ENCODE results near the gene PHC2.

PHC2 gene

DNA sequence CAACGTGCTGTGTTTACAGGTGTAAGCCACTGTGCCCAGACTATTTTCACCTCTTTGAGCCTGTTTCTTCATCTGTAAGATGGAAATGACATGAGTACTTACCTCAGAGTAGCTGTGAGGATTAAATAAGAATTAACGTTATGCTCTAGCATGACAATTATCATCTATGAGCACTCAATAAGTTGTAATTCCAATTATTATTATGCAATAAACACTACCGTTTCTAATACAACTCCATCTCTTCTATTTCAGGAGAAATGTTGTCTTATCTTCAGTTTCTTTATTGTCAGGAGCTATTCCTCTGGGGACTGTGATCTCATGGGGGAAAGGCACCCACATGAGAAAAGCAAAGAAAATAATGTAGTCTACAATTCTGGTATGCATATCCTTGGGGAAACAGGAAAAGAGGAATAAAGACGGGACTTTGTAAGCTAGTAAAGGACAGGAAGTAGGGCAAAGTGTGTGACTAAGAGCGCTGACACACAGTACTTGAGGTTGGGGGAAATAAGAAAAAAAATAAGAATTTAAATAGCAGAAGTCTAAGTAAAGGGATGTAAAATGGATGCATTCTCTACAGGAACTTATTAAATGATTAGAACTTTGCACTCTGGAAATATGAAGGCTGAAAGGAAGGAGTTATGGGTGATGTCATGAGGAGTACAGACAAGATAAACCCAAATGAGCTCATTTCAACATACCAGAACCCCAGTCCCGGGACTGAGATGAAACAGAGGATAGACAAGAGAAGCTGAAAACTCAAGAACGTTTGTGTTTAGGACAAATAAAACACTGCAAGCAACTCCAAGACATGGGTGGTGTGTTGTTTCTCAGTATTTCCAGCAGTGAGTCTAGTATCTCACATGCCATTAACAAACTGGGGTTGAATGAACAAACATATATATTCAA lies 9.8 kb downstream of the PHC2 start:
- DNase-seq, result no peak

DNA sequence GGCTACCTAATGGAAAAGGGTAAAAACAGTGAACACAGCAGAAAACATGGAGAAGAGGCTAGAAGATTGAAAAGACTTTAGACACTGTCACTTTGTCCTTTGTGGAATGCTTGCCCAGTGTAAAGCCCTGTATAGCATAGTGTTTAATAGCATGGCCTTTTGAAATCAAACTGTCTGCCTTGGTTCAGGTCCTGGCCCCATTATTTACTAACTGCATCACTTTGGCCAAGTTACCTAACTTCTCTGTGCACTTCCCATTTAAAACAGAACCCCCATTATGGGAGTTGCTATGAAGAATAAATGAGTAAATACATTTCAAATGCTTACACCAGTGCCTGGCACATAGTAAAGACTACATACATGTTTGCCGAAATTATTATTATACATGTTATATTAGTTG lies 12.1 kb downstream of the PHC2 start:
- DNase-seq, result no peak

DNA sequence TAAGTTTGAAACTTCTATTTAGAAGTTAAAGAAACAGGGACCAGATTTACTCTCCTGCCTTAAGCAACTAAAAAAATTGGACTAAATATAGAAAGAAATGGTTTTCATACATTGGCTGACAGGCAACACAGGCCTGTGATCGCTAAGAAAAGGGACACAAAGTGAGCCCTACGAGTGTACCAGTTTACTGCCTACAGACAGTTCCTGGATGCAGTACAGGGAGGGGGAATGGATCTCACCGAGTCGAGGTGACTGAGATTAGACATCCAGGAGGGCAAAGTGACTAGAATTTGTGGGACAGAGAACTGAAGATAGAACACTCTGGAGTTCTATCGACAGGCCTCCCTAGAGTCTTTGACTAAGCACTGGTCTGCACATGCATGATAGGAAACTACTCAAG lies 16.0 kb downstream of the PHC2 start:
- no peak for DNase-seq

GRCh38 chr1:33410091-33410701 lies 20.7 kb downstream of the PHC2 start:
- DNase-seq, result no peak

GRCh38 chr1:33408093-33408436 lies 22.8 kb downstream of the PHC2 start:
- DNase-seq, result no peak

- no peak for DNase-seq
These were observed 23.4 kb downstream of the PHC2 start for GRCh38 chr1:33407352-33408092.

GRCh38 chr1:33402206-33402605 lies 28.7 kb downstream of the PHC2 start:
- no peak for DNase-seq

DNA sequence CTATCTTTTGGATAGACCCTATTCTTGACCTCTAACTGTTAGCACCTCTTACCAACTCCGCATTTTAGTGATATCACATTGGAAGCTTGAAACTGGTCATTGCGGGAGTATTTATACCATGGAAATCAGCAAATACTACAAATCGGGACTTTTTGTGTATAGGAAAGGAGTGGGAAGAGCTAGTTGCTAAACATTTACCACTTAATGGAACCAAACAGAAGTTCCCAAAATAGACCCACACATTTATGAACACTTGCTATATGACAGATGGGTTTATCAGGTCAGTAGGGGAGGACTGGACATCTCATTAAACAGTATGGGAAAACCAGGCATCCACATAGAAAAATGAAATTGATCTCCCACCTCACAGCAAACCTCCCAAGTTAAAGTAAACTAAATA lies 29.4 kb downstream of the PHC2 start:
- no peak for DNase-seq

DNA sequence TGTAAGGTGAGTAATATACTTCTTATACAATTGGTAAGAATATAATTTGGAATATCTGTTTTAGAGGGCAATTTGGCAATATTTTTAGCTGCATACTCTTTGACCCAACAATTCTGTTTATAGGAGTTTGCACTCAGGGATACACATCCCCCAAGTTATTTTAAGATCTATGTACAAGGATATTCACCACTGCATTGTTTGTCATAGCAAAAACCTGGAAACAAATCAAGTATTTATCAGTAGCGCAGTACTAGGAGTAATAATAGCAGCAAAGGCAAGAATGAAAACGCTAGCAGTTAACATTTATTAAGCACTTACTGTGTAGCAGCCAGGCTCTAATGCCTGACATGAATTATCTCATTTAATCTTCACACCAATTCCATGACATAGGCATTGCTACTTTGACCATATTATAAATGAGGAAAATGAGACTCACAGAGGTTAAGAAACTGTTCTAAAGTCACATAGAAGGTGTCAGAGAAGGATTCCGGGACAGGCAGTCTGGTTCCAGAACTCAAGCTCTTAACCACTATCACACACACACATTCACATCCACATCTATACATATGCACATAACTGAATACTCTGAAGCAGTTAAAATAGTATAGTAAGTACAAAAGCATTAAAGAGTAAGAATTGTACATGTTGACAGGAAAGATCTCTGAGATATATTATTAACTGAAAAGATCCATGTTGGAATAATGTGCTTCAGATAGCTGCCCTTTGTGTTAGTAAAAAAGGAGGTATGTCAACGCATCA lies 30.6 kb downstream of the PHC2 start:
- no peak for DNase-seq

- no peak for DNase-seq
These were observed 31.5 kb downstream of the PHC2 start for GRCh38 chr1:33399375-33399774.

GRCh38 chr1:33397994-33398393 lies 32.9 kb downstream of the PHC2 start:
- DNase-seq, result no peak

- no peak for DNase-seq
These were observed 33.8 kb downstream of the PHC2 start for GRCh38 chr1:33397125-33397506.

- no peak for DNase-seq
These were observed 34.4 kb downstream of the PHC2 start for GRCh38 chr1:33396188-33397124.

GRCh38 chr1:33394770-33395169 lies 36.1 kb downstream of the PHC2 start:
- DNase-seq, result no peak

DNA sequence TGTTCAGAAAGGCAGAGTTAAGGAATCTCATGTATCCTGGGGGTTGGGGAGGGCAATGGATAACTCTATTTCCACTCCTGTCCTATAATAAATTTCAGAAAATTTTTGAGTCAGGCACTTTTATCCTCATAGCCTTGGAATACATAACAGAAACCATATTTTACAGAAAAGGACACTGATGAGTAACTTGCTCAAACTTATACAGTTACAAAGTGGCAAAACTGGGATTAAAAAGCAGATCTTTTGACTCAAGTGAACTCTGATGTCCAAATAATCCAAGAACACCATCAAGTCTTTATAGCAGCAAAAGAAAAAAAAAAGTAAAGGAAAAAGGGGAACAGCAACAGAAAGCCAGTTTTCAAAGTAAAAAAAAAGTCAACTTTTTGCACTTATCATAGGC lies 36.9 kb downstream of the PHC2 start:
- DNase-seq, result no peak

GRCh38 chr1:33393524-33393923 lies 37.4 kb downstream of the PHC2 start:
- no peak for DNase-seq

DNA sequence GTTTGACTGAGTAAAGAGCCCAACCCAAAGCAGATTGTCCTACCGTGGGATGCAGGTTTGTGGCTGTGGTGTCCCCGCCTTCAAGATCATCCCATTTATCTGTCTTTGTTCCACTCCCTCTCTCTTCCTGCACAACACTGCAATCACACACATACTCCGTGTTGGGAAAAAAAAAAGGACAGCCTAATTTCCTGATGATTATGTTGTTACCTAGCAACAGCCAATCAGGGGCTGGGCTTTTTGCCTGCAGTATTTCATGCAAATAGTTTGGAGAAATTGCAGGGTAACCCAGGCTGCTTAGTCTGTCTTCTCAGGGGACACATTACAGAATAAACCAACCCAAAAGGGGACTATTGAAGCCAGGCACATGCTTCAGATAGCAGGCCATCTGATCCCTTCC lies 38.3 kb downstream of the PHC2 start:
- DNase-seq, result no peak

- no peak for DNase-seq
These were observed 38.7 kb downstream of the PHC2 start for GRCh38 chr1:33392206-33392605.

DNA sequence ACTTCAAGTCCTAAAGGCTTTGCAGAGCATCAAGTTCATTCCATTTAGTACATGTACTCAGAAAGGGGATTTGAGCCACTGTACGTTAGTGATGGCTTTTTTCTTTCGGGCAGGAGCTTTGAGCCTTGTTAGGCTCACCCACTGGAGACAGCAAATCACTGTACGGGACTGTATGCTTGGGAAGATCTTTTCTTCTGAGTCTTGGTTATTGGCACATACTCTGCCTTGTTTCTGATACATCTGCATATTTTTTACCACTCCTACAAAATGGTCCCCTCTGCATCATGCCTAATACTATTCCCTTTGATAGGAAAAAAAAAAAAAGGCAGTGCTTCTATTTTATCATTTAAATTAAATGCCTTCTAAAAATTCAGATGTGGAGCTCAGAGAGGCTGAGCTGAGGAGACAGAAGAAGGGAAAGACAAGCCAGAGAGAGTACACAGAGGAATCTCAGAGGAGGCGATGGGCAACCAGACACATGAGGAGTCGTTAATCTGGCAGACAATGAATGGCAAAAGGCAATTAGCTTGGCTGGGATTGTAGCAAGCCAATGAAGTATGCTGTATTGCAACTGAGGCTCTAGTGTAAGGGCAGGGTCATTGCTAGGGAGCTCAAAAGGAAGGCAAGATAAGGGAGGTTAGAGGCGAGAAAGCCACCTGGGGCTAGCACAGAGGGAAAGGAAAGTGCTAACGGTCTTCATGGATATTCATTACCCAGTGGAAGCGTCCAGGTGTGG lies 39.4 kb downstream of the PHC2 start:
- DNase-seq, result no peak

DNA sequence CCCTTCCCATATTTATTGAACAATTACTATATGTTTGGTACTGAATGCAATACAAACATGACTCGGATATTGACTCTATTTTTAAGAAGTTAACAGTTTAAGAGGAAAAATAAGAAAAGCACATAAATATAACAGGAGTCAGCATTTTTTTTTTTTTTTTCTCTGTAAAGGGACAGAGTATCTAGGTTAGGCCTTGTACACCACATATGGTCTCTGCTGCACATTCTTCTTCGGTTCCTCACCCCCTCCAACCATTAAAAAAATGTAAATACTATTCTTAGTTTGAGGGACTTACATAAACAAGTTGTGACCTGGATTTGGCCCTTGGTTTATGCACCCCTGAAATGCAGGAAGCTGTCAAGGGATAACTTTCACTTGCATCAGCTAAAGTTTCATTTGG lies 40.4 kb downstream of the PHC2 start:
- DNase-seq, result no peak

Measured in stimulated activated CD4-positive, alpha-beta T cell treated with anti-CD3 and anti-CD28 coated beads, Interleukin-12 subunit alpha, Interleukin-12 subunit beta, amount 100 ng/mL, for 4 hours (primary cell).